Cortex of kidney (tissue), 1 donor: ENCODE results near the gene MIA.
"Not testable (repeated sequence)": the region's sequence is repeated elsewhere in the genome, so short reads cannot be mapped to it uniquely, and the experiment has no call there.

Experiments used
- DNase-seq: peaks from one replicate; lab custom pipeline; 2025; lab: John Stamatoyannopoulos, UW

MIA gene

DNA sequence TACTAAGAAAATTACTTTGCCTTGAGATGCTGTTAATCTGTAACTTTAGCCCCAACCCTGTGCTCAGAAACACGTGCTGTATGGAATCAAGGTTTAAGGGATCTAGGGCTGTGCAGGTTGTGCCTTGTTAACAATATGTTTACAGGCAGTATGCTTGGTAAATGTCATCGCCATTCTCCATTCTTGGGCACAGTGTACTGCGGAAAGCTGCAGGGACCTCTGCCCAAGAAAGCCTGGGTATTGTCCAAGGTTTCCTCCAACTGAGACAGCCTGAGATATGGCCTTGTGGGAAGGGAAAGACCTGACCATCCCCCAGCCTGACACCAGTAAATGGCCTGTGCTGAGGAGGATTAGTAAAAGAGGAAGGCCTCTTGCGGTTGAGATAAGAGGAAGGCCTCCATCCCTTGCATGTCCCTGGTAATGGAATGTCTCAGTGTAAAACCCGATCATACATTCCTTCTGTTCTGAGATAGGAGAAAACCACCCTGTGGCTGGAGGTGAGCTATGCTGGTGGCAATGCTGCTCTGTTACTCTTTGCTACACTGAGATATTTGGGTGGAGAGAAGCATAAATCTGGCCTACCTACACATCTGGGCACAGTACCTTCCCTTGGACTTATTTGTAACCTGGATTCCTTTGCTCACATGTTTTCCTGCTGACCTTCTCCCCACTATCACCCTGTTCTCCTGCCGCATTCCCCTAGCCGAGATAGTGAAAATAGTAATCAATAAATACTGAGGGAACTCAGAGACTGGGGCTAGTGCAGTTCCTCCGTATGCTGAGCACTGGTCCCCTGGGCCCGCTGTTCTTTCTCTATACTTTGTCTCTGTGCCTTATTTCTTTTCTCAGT, 47.6 kb downstream of the MIA start:
- DNase-seq: not testable (repeated sequence)

DNA sequence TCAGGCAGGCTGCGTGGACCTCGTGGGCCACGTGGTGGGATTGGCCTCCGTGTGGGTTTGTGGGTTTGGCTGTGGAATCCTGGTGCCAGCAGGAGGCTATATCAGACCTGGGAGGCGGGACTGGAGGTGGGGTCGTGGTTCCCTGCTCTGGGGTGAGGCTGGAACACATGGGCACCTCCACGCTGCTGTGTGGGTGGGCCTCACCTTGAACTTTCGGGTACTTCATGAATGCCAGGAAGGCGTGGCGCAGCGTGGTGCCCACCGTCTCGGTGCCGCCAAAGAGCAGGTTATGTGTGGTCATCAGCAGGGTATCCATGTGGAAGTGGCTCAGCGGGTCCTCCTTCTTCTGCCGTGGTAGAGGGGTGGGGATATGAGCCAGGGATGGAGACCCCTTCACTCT, 49.6 kb downstream of the MIA start:
- DNase-seq: not testable (repeated sequence)

DNA sequence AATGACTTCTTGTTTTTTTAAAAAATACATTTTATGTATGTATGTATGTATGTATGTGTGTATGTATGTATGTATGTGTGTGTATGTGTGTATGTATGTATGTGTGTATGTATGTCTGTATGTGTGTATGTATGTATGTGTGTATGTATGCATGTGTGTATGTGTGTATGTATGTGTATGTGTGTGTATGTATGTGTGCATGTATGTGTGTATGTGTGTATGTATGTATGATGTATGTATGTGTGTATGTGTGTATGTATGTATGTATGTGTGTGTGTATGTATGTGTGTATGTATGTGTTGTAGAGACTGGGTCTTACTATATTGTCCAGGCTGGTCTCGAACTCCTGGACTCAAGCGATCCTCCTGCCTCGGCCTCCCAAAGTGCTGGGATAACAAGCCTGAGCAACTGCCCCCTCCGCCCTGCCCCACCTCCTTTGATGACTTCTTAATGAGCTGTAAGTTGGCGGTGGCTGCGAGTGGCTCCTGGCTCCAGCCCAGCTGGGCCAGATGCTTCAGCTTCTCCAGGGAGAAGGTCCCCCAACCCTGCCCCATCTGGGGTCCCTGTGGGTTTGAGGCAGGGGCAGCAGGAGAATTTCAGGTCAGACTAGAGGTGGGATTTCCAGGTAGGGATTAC, 50.3 kb downstream of the MIA start:
- not testable (repeated sequence) for DNase-seq

DNA sequence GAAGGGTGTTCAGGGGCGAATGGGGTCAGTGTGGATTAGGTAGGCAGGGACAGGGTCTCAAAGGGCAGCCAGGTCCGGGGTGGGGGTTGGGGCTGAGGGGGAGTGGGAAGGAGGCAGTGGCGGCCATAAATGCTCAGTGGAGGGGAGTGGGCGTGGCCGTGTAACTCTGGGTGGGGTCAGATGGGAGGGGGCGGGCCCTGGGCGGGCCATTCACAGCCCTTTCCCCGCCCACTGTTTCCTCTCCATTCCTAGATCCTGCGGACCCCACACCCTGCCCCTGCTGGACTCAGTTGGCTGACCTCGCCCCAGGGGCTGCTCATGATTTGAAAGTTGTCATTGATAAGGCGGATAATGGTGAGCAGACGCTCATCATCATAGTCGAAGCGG, 51.0 kb downstream of the MIA start:
- not testable (repeated sequence) for DNase-seq

DNA sequence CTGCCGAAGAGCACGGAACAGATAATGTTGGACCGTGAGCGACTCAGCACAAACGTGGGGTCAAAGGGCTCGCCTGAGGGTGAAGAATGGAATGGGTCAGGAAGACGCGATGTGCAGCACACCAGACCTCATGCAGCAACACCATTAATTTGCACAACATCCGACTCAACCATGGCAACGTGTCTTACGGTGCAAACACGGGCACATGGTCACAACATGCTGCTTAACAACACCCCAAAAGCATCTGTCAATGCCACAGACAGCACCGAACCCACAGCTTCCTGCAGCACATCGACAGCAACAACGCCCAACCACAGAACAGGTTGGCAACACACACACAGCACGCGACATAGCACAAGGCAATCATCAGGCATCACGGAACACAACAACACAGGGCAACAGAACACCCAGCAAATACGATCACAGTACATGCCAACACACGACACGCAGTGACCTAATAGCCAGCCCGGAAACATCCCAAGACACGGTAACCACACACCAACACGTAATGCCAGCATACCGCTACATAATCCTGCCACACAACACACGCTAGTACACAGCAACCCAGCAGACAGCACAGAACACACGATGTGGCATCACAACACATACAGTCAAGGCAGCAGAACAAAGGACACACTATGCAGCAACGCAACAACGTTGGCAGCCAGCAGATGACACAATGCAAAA, 51.5 kb downstream of the MIA start:
- DNase-seq: not testable (repeated sequence)
